Testis (tissue), 2 donors: ENCODE measurements around the gene BRMS1.

Source experiments
- CTCF ChIP-seq, 3 experiments: fragments of 450-650 bp in 2 of 3; fragments of 200-600 bp in 1 of 3; sonication (generic) in 1 of 3; IDR thresholded peaks; one replicate each; pipeline ENCODE4 v1.5.1; 2016 to 2019; ENCODE audit warnings: antibody characterized with exemption in 3 of 3, mild to moderate bottlenecking in 2 of 3, moderate library complexity in 1 of 3
- POLR2A ChIP-seq: fragments of 450-650 bp; IDR thresholded peaks from one replicate; pipeline ENCODE4 v1.6.1; 2017; ENCODE audit warnings: antibody characterized with exemption, mild to moderate bottlenecking, moderate library complexity

GRCh38 chr11:66291706-66292542 is 53.0 kb downstream of the BRMS1 start, which contains the start of gene TMEM151A:
- TF ChIP-seq CTCF (IDR thresholded peaks at IDR 0.05), result no peak
- TF ChIP-seq POLR2A, result no peak
